Smooth muscle cell (in vitro differentiated cells): ENCODE data around the gene RNU6-9. TPM values are rescaled to one million over a fixed set of nuclear protein-coding genes. Genes with fewer than 3 reads are reported as not detected.

Source experiments
- DNase-seq: peaks from one replicate; lab custom pipeline; 2025; ENCODE audit not compliant: unreplicated experiment; lab: John Stamatoyannopoulos, UW
- H2AFZ ChIP-seq: fragments of 200-600 bp; sonication (generic); 2 replicates; pipeline ENCODE4 v1.6.0; 2016; ENCODE audit warnings: antibody characterized with exemption, low read depth, mild to moderate bottlenecking
- H3F3A ChIP-seq: fragments of 200-600 bp; sonication (generic); 2 replicates; pipeline ENCODE4 v1.6.0; 2017; ENCODE audit warnings: antibody characterized with exemption, low read depth
- H3K27ac ChIP-seq: fragments of 200-600 bp; sonication (generic); 2 replicates; pipeline ENCODE4 v1.5.1; 2016; ENCODE audit warnings: low read depth, mild to moderate bottlenecking
- H3K27me3 ChIP-seq: fragments of 200-600 bp; sonication (generic); 2 replicates; pipeline ENCODE4 v1.6.1; 2016; ENCODE audit warnings: low read depth, mild to moderate bottlenecking
- H3K36me3 ChIP-seq: fragments of 200-600 bp; sonication (generic); 2 replicates; pipeline ENCODE4 v1.5.1; 2016; ENCODE audit warnings: low read depth
- H3K4me1 ChIP-seq: fragments of 200-600 bp; sonication (generic); 2 replicates; pipeline ENCODE4 v1.5.1; 2016; ENCODE audit warnings: low read depth
- H3K4me2 ChIP-seq: fragments of 200-600 bp; sonication (generic); 2 replicates; pipeline ENCODE4 v1.6.0; 2016; ENCODE audit warnings: mild to moderate bottlenecking
- H3K4me3 ChIP-seq: fragments of 200-600 bp; sonication (generic); 2 replicates; pipeline ENCODE4 v1.5.1; 2016; ENCODE audit warnings: mild to moderate bottlenecking
- H3K79me2 ChIP-seq: fragments of 200-600 bp; sonication (generic); 2 replicates; pipeline ENCODE4 v1.6.0; 2016; ENCODE audit warnings: low read depth, mild to moderate bottlenecking
- H3K9ac ChIP-seq: fragments of 200-600 bp; sonication (generic); 2 replicates; pipeline ENCODE4 v1.6.0; 2016; ENCODE audit warnings: low read depth
- H3K9me3 ChIP-seq: fragments of 200-600 bp; sonication (generic); replicated peaks from 2 replicates; pipeline ENCODE4 v1.5.1; 2016; ENCODE audit warnings: low read depth
- H4K20me1 ChIP-seq: fragments of 200-600 bp; sonication (generic); 2 replicates; pipeline ENCODE4 v1.6.0; 2016; ENCODE audit warnings: low read depth
- WGBS: methylation state at CpG from one replicate; pipeline ENCODE4 v1.1.7; 2016; ENCODE audit warnings: low lambda C conversion rate; 5-methylcytosine and 5-hydroxymethylcytosine counted together
- polyA plus RNA-seq: library from polyadenylated mRNA; unstranded; fragments of >200 nt; fragmentation: Nextera tagmentation; extraction: Ambion mirVana; gene quantifications from 2 replicates; pipeline ENCODE4 v1.2.1, GENCODE V29; 2016
- total RNA-seq: library from RNA; depleted of rRNA; stranded (reverse); fragments of >200 nt; gene quantifications from 2 replicates; pipeline ENCODE4 v1.2.3, GENCODE V29; 2014
- TF ChIP-seq, protein P1 (sequence below): fragments of 200-600 bp; sonication (generic); IDR thresholded peaks from 2 replicates; pipeline ENCODE4 v1.5.1; 2017; ENCODE audit warnings: borderline replicate concordance, mild to moderate bottlenecking, antibody characterized with exemption; ENCODE audit not compliant: insufficient read depth, poor library complexity, severe bottlenecking

Gene RNU6-9
- total and polyA plus RNA-seq, 2 experiments from 2014 or later: not detected

GRCh38 chr19:887072-887471 lies 6.2 kb upstream of the RNU6-9 start:
- Histone ChIP-seq H3K36me3 (no peaks in the 10 kb centered on the region), H3K4me1 (no peaks in the 10 kb centered on the region), H3K4me3 (no peak overlapping the region), H3K9ac (no peak overlapping the region), H3K4me2 (no peak overlapping the region), H3K9me3 (no peaks in the 10 kb centered on the region), H3K27ac (no peak overlapping the region), H4K20me1 (peaks cover 55% of the 10 kb centered on the region), H3K79me2 (peaks cover 11% of the 10 kb centered on the region), H3F3A (no peaks in the 10 kb centered on the region), H2AFZ (no peak overlapping the region), H3K27me3 (no peaks in the 10 kb centered on the region)
- DNase-seq: no peak
- TF ChIP-seq, protein P1, sequence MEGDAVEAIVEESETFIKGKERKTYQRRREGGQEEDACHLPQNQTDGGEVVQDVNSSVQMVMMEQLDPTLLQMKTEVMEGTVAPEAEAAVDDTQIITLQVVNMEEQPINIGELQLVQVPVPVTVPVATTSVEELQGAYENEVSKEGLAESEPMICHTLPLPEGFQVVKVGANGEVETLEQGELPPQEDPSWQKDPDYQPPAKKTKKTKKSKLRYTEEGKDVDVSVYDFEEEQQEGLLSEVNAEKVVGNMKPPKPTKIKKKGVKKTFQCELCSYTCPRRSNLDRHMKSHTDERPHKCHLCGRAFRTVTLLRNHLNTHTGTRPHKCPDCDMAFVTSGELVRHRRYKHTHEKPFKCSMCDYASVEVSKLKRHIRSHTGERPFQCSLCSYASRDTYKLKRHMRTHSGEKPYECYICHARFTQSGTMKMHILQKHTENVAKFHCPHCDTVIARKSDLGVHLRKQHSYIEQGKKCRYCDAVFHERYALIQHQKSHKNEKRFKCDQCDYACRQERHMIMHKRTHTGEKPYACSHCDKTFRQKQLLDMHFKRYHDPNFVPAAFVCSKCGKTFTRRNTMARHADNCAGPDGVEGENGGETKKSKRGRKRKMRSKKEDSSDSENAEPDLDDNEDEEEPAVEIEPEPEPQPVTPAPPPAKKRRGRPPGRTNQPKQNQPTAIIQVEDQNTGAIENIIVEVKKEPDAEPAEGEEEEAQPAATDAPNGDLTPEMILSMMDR: no peak
- 82% methylated on average over 16 of the region's 16 CpGs for WGBS

DNA sequence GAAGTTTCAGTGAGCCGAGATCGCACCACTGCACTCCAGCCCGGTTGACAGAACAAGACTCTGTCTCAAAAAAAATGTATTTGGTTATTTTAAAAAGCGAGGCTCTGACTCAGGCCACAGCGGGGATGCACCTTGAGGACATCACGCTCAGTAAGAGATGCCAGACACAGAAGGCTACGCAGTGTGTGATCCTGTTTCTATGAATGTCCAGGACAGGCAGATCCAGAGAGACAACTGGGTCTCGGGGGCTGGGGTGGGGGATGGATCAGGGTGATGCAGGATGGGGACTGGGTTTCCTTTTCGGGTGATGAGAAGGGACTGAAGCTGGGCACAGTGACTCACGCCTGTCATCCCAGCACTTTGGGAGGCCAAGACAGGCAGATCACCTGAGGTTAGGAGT lies 5.7 kb upstream of the RNU6-9 start:
- Histone ChIP-seq H3K4me1 (no peaks in the 10 kb centered on the region), H2AFZ (no peak overlapping the region), H3K36me3 (no peaks in the 10 kb centered on the region), H4K20me1 (peaks cover 50% of the 10 kb centered on the region), H3K4me3 (no peak overlapping the region), H3K9ac (no peak overlapping the region), H3K9me3 (no peaks in the 10 kb centered on the region), H3F3A (no peaks in the 10 kb centered on the region), H3K79me2 (peaks cover 16% of the 10 kb centered on the region), H3K27ac (no peak overlapping the region), H3K27me3 (no peaks in the 10 kb centered on the region), H3K4me2 (no peak overlapping the region)
- WGBS: 99% methylated on average over 9 of the region's 10 CpGs
- no peak for DNase-seq
- TF ChIP-seq, protein P1: no peak

GRCh38 chr19:888581-889385 lies 4.5 kb upstream of the RNU6-9 start:
- 99% methylated on average over 30 of the region's 30 CpGs for WGBS
- H3K36me3 ChIP-seq: no peaks in the 10 kb centered on the region

More at GRCh38 chr19:888581-889385, 4.5 kb upstream of the RNU6-9 start:
- H3K4me3 ChIP-seq: no peak overlapping the region
- TF ChIP-seq, protein P1: no peak
- H3K79me2 ChIP-seq: peaks cover 16% of the 10 kb centered on the region
- H3K9me3 ChIP-seq: no peaks in the 10 kb centered on the region
- no peaks in the 10 kb centered on the region for H3K27me3 ChIP-seq
- no peak for DNase-seq
- peaks cover 3% of the 10 kb centered on the region for H3F3A ChIP-seq
- no peaks in the 10 kb centered on the region for H3K4me1 ChIP-seq
- no peak overlapping the region for H3K27ac ChIP-seq
- H4K20me1 ChIP-seq: peaks cover 42% of the 10 kb centered on the region
- no peak overlapping the region for H3K4me2 ChIP-seq
- no peak overlapping the region for H3K9ac ChIP-seq
- no peak overlapping the region for H2AFZ ChIP-seq
